GM11168 (cell line): ENCODE data around the gene PIPOX.

Experiments used
- in situ Hi-C: fragments of 300-500 bp; cut with MboI; formaldehyde crosslinking; loops from one replicate; pipeline ENCODE4 v1.12.0; 2022; ENCODE audit warnings: low sequenced_read_pairs; ENCODE audit not compliant: unreplicated experiment

Gene PIPOX

DNA sequence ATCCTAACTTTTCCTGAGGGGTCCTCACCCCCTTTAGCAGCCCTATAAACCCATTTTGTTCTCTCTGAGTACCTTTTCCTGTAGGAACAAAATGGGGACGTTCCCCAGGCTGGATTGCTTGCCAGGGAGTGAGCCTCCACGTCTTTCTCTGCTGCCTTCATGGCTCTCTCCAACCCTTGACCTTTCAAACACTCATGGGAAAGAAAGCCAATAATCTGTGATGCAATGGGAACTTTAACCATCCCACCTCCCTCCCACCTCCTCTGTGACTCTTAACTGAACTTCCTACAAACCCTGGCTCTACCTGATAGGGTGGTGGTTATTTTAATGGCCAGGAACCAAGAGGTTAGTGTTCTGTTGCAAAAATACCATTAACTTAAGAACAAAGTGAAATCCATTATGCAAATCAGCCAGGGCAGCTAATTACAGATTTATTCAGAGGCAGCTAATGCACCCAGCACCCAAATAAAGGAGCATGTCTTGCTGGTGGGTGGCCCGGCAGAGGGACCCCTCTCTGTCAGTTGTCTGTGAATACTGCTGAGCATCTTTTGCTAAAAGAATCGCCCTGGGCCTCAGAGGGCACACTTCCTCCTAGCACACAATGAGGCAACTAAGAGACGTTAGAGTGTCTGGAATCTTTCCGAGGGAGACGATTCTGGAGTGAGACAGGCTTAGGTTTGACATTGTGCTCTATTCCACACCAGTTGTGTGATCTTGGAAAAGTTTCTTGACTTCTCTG, 3.0 kb downstream of the PIPOX start:
- in situ Hi-C loops: no loop called here

DNA sequence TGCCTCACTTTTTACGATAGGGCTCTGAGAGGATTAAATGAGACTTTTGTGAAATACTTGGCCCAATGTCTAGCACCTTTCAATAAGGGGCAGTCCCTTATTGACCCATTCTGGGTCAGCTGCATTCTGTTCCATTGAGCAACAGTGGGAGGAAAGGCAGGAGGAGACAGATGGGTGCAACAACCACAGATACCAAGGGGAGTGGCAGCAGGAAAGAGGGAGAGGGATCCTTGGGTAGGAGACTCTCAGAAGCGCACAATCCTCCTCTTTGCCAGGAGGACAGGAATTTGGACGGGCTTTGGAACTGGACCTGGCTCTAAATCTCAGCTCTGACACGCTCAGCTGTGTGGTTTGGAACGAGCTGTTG, 3.5 kb downstream of the PIPOX start:
- in situ Hi-C loops: no loop called here

DNA sequence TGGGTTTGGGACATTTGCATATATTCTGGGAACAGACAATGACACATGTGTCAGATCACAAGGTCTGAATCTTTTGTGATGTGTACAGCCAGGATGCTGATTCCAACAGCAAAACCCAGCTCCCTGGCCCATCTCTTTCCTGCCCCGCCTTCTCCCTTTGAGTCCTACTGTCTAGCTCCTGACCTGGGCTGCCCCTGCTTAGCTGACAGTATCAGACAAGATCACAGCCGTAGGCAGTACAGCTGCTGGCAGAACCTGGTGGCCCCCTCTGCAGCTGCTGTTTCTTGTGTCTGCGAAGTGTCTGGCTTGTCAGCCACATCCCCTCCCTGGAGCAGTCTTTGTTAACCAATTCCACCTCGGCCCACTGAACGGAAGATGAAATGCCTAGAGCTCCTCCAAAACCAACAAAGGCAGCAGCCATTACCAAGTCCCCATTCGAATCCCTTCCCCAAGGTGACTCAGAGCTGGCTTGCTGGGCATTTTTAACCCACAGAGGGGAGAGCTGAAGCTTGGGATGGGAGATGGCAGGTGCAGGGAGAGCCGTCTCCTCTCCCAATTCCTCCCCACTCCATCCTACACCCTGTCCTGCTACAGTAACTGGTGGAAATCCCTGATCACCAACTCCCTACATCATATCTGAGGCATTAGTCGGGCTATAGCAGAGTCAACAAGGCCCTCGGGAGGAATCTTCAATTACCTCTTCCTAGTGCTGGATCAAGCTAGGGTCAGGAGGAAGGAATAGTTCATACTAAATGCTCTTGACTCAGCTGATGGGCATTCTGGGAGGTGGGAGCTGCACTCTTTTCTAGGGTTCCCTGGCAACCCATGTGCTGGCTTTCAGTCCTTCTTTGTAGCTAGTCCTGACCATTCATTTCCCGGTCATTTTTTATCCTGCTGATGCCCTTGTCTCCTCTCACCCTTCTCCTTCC, 5.8 kb downstream of the PIPOX start:
- in situ Hi-C loops: no loop called here

DNA sequence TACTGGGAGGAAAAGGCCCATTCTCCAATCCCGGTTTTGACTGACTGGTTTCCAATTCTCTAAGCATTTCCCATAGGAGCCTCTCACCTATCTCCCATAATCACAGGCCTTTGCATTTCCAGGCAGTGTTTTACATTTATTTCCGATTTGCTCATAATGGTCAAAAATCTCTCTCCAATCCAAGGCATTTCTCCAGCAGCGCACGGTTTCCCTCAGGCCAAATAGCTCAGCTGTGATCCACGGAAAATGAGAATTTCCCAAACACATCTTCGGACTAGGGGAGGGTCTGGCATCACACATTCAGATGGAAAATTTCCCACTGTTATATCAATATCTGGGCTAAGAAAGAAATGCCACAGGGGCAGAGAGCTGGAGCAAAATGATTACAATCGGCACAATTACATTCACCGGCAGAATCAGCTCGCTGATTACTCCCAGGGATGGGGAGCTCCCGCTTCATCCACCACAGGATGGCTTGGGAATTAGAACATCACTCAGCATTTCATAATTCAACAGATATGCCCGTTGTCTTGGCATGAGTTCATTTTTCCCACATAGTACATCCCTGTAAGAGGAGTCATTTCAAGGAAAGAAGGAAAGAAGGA, 6.7 kb downstream of the PIPOX start:
- in situ Hi-C loops: no loop called here

DNA sequence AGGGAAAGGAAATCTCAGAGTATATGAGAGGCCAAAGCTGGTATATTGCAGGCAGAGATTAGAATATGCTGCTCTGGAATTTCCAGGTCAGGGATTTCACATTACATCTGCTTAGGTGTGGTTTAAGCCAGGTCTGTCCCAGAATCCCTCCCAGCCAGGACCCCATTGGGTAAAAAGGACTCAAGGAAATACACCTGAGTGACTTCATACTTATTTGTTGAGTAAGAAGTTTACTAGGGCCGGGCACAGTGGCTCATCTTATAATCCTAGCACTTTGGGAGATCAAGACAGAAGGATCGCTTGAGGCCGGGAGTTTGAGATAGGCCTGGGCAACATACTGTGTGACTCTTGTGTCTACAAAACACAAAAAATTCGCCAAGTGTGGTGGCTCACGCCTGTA, 7.2 kb downstream of the PIPOX start:
- in situ Hi-C loops: no loop called here

DNA sequence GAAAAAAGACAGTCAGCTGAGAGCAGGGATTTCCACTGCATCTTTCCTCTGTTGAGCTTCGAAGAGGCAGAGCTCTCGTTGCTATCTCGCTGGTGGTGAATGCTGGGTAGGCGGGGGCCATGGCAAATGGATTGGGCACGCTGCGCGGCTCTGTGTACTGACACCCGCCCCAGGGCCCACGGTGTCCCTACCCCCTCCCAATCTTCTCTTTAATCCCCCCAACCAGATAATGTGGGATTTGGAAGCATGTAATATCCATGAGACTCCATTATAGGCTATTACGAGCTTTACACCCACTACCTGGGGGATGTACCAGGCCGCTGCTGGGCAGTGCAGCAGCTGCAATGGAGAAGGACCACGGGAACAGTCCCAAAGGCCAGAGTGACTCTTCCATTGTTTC, 8.3 kb downstream of the PIPOX start:
- in situ Hi-C loops: no loop called here

DNA sequence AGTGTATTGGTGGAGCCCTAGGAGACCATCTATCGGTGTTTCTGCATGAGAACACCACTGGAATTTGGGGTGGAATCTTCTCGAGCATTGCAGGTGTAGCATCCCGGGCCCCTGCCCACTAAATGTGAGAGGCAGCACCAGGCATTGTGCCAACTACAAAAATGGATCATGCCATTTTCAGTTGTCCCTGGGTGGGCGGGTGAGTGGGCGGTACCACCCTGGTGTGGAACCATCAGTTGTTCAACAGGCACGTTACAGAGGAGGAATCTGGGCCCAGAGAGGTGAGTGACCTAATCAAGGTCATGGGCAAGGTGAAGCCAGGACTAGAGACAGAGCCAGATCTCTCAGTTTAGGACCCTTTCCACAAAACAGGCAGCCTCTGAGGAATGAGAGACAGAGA, 8.8 kb downstream of the PIPOX start:
- in situ Hi-C loops: no loop called here

DNA sequence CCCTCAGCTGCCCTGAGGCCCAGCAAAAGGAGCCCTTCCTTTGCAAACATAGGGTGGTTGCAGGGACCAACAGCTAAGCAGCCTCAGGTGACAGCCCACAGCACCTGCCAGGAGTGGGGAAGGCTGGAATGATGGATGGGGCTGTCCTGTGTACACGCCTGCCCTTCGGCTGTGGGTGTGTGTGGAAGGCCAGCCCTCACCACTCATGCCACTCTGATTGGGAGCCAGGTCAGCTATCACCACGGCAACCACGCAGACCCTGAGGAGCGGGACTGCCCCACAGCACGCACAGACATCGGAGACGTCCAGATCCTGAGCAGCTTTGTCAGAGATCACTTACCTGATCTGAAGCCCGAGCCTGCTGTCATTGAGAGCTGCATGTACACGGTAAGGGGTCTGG, 11.9 kb downstream of the PIPOX start:
- in situ Hi-C loops: no loop called here

DNA sequence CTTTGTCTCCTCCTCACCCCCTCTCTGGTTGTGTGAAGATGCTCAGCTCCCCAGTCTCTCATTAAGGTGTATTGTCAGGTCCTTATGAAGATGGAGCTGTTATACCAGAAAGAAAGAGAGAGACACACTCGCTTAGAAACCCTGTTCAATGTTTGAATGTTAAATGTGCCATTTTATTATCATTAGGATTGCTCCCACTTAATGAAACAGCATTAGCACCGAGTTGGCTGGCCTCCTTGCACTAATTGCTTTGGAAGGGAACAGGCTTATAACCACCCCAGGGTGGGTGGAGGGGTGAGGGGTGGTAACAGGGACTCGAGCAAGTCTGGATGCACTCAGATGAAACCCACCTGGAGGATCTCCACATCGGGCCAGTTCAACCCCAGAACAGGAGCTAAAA, 14.4 kb downstream of the PIPOX start:
- in situ Hi-C loops: no loop called here

DNA sequence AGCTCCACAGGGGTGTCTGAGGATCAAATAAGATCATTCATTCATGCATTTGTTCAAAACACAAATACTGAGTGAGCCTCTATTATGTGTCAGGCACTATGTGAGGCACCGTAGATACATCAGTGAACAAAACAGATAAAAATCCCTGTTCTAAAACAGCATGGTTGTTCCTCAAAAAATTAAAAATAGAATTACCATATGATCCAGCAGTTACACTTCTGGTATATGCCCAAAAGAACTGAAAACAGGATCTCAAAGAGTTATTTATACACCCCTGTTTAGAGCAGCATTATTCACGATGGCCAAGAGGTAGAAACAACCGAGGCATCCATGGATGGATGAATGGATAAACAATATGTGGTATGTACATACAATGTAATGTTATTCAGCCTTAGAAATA, 15.4 kb downstream of the PIPOX start:
- in situ Hi-C loops: no loop called here

DNA sequence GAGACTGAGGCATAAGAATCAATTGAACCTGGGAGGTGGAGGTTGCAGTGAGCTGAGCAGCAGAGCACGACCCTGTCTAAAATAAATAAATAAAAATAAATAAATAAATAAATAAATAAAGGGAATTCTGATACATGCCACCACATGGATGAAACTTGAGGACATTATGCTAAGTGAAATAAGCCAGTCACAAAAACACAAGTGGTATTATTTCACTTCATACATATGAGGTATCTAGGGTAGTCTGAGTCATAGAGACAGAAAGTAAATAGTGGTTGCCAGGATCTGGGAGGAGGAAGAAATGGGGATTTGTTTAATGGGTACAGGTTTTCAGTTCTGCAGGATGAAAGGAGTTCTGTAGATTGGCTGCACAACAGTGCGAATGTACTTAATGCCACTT, 16.3 kb downstream of the PIPOX start:
- in situ Hi-C loops: no loop called here

DNA sequence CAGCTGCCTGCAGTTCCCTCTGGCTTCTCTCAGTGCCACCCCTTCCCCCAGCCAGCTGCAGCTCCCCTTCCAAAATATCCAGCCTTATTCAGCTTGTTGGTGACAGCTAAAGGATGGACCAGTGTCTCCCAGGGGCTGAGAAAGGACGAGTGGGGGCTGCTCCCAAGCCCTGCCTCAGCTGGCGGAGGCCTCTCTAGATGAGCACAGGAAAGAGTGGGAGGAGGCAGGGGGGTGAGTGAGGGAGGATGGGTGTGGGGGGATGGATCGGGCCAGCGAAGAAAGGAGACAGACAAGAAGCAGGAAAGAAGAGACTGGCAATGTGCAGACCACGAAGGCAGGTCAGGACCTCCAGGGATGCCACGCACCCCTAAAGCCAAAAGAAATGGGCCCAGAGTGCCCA, 17.5 kb downstream of the PIPOX start:
- in situ Hi-C loops: no loop called here

DNA sequence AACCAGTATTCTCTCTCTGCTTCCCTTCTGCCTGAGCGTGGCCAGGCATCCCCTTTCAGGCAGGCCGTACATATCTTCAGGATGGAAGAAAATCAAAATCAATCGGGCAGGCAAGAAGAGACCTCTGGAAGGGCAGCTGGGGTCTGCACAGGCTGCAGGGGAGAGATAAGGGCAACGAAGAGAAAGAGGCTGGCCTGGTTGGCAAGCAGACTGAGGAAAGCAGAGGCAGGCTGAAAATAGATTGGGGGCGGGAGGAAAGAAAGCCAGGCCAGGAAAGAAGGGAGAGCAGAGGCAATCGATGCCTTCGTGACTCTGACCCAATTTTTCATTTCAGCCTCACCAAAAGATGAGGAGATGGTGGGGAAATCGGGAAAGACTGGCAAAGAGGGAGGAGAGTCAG, 18.1 kb downstream of the PIPOX start:
- in situ Hi-C loops: no loop called here

DNA sequence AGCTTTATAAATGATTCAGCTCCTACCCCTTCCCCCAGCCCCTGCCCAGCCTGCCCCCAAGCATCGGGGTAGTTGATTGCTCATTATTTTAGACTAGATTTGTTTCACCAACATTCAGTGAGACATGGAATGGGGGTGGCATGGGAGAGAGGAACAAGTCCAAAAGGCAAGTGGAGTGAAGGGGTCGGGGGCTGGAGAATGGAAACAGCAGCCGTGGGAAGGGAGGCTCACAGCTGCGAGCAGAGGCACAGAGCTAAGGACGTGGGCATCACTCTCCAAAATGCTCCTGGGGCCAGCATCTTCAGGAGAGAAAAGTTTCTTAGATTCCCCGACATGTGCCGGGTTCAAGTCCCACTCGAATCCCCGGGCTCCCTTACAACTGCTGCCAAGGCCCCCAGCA, 19.3 kb downstream of the PIPOX start:
- in situ Hi-C loops: no loop called here

DNA sequence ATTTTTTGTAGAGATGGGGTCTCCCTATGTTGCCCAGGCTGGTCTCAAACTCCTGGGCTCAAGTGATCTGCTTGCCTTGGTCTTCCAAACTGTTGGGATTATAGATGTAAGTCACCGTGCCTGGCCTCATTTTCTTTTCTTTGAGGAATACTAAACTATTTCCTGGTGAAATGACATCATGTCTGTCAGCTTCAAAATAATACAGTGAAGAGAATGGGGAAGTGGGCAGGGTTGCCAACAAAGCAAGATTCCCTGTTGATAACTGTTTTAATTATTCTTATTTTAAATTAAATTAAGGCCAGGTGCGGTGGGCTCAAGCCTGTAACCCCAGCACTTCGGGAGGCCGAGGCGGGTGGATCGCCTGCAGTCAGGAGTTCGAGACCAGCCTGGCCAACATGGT, 21.1 kb downstream of the PIPOX start:
- in situ Hi-C loops: no loop called here

DNA sequence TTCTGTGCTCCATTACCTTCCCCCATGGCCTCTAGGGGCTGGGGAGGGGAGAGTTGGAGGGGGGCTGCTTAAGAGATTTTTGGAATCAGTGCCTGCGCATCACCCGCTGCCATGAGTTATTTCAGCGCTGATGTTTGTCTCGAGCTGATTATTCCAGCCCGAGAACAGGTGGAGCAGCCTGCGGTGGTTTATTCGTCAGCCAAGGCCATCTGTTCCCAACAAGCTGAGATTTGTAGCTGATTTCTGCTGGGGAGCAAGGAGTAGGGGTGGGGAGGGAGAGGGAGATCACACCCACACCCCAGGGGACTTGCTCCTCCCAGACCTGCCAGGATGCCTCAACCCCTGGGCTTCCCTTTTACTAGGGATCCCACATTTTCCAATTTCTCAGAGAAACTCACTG, 23.1 kb downstream of the PIPOX start:
- in situ Hi-C loops: no loop called here

DNA sequence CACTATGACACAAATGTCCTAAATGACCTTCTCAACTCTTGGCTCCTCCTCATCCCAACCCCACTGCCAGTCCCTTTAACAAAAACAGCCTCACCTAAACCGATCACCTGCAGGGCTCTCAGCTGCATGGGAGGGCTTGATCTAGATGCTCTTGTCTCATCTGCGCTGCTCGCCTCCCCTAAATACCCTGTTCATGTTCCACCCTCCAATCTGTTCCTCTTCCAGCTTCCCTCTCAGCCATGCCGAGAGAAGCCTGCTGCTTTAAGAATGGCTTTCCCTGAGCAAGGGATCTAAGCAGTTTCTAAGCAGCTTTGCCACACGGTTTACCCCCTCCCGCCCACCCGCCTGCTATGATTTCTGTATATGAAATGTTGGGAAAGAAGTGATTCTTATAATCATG, 23.7 kb downstream of the PIPOX start:
- in situ Hi-C loops: no loop called here

DNA sequence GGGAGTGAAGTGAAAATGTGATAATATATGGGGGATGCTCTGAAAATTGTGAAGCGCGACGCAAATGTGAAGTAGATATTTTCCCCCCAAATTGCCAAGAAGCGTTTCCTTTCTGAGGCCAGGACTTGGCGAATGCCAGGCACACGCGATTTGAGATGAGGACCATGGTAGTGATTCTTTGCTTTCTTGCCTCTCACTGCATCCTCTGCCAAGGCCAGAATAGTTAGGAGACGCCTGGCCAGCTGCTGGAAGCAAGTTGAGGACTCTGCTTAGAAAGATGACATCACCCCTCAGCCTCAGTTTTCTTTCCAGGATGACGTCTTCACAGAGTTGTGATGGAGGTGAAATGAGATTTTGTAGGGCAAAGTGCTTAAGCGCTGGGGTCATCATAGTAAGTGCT, 25.9 kb downstream of the PIPOX start:
- in situ Hi-C loops: no loop called here

DNA sequence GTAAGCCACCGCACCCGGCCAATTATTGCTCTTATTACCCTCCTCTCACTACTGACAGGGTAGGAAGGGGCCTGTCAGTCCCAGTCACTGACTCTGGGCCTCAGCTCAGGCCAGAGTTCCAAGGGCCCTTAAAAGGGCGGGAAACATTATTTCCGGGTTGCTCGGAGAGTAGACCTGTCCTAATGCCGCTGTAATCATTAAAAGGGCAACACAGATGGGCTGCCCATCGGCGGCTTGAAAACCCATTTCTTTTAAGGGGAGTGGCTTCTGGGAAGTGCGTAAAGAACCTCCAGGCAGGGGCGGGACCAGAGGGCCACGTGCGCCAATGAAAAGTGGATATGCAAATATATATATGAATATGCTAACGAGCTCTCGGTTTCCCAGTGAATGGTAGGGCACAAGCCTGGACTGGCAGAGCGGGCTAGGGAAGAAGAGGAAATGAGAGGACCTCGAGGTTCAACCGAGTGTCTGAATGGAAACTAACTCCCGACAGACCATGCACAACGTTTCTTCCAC, 26.6 kb downstream of the PIPOX start:
- in situ Hi-C loops: no loop called here

DNA sequence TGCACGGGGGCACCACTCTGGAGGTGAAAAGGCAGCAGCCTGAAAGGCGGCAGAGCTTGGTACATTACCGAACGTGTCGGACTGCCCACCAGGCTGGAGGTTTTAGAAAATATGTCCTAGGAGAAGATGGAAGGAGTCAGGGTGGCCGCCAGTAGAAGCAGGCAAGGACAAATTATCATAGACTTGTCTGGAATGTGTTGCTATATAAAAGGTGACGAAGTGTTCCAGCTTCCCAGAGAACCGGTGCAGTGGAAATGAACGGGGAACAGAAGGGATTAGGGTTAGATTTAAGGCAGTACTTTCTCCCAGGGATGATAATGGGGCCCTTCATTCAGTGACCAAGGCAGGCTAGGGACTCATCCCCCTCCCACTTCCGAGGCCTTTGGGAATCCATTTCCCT, 27.4 kb downstream of the PIPOX start:
- in situ Hi-C loops: no loop called here

DNA sequence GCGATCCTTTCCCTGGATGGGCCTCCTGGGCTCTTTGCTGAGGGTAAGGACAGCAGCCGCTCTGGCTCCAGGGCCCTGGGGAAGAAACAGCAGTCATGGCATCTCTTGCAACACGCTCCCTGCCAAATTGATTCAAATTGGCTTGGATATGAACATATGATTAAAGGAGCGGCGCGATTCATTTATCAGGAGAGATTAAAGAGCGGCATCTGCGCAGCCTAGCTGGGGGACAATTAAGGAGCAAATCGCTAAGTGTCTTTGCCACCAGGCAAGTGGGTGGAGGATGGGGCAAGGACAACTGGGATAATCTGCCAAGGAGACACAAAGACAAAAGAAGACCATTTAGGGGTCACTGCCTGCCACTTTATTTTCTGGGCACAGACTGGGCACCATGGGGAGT, 27.8 kb downstream of the PIPOX start:
- in situ Hi-C loops: no loop called here
